Measurements from ENCODE around the gene SAMD11. TPM values are rescaled to one million over a fixed set of nuclear protein-coding genes. Genes with fewer than 3 reads are reported as not detected.

The SAMD11 gene
- total RNA-seq, 4 donors from 2014 or later: 14.2 to 21.2 (median 17.4) TPM

GRCh38 chr1:954927-955326, 31.2 kb downstream of the SAMD11 start:
- Histone ChIP-seq H3K36me3 (peaks cover 0 to 72% of the 10 kb centered on the region in 2 donors), H3K4me1 (peaks cover 0 to 28% (median 17%) of the 10 kb centered on the region in 3 donors), H3K9me3 (no peaks in the 10 kb centered on the region), H3K27me3 (no peaks in the 10 kb centered on the region), H3K27ac (no peak overlapping the region), H3K4me3 (no peak overlapping the region)
- WGBS, 2 donors (ENCODE audit: low coverage in 1 of 2): 75 to 80% methylated on average over 1 to 12 of the region's 13 CpGs
- TF ChIP-seq POLR2AphosphoS5 (IDR thresholded peaks at IDR 0.05): no peak
- no peak for TF ChIP-seq POLR2A (IDR thresholded peaks at IDR 0.05)
- no peak for TF ChIP-seq CTCF (IDR thresholded peaks at IDR 0.05)
- no peak for TF ChIP-seq EP300 (IDR thresholded peaks at IDR 0.05)
- no peak for ATAC-seq

- H3K27ac ChIP-seq: no peak overlapping the region
- H3K4me1 ChIP-seq: peaks cover 0 to 33% (median 19%) of the 10 kb centered on the region in 3 donors
- H3K9me3 ChIP-seq: no peaks in the 10 kb centered on the region
- H3K27me3 ChIP-seq: no peaks in the 10 kb centered on the region
- no peak for TF ChIP-seq POLR2AphosphoS5 (IDR thresholded peaks at IDR 0.05)
- TF ChIP-seq CTCF (IDR thresholded peaks at IDR 0.05): no peak
- no peak for TF ChIP-seq POLR2A (IDR thresholded peaks at IDR 0.05)
- no peak for TF ChIP-seq EP300 (IDR thresholded peaks at IDR 0.05)
- no peak for ATAC-seq
- no peak overlapping the region for H3K4me3 ChIP-seq
- peaks cover 0 to 66% of the 10 kb centered on the region in 2 donors for H3K36me3 ChIP-seq
- 70% methylated on average over 4 of the region's 6 CpGs; no CpG with 5 or more reads in 1 of the 2 donors for WGBS, 2 donors (ENCODE audit: low coverage in 1 of 2)
These were observed 31.8 kb downstream of the SAMD11 start for GRCh38 chr1:955474-955873.

GRCh38 chr1:956636-957035, 32.9 kb downstream of the SAMD11 start:
- Histone ChIP-seq H3K27me3 (no peaks in the 10 kb centered on the region), H3K9me3 (no peaks in the 10 kb centered on the region), H3K4me3 (no peak overlapping the region), H3K27ac (no peak overlapping the region), H3K36me3 (peaks cover 0 to 55% of the 10 kb centered on the region in 2 donors), H3K4me1 (peaks cover 0 to 42% (median 19%) of the 10 kb centered on the region in 3 donors)
- no peak for TF ChIP-seq POLR2AphosphoS5 (IDR thresholded peaks at IDR 0.05)
- no peak for TF ChIP-seq CTCF (IDR thresholded peaks at IDR 0.05)
- TF ChIP-seq POLR2A (IDR thresholded peaks at IDR 0.05): no peak
- TF ChIP-seq EP300 (IDR thresholded peaks at IDR 0.05): no peak
- no peak for ATAC-seq
- 81 to 92% methylated on average over 3 to 5 of the region's 11 CpGs for WGBS, 2 donors (ENCODE audit: low coverage in 1 of 2)

GRCh38 chr1:958823-959730, 35.4 kb downstream of the SAMD11 start, which contains the start of gene NOC2L:
NOC2L (minus strand) TSS chr1:959256; CDS start chr1:959240, 16 bp downstream.
- Histone ChIP-seq H3K9me3 (no peaks in the 10 kb centered on the region), H3K27me3 (no peaks in the 10 kb centered on the region), H3K36me3 (peaks cover 0 to 54% of the 10 kb centered on the region in 2 donors), H3K4me3 (peak within 1 kb of the TSS; percentile 78 to 94), H3K4me1 (peaks cover 0 to 45% (median 19%) of the 10 kb centered on the region in 3 donors), H3K27ac (peak within 1 kb of the TSS in 3 of 4 donors; percentile 58 to 71 (median 61))
- 3% methylated on average over 10 of the region's 101 CpGs; no CpG with 5 or more reads in 1 of the 2 donors for WGBS, 2 donors (ENCODE audit: low coverage in 1 of 2)
- peak; percentile 92 for ATAC-seq
- TF ChIP-seq POLR2A (IDR thresholded peaks at IDR 0.05) (peak; percentile 20 to 34), EP300 (IDR thresholded peaks at IDR 0.05) (no peak)

DNA sequence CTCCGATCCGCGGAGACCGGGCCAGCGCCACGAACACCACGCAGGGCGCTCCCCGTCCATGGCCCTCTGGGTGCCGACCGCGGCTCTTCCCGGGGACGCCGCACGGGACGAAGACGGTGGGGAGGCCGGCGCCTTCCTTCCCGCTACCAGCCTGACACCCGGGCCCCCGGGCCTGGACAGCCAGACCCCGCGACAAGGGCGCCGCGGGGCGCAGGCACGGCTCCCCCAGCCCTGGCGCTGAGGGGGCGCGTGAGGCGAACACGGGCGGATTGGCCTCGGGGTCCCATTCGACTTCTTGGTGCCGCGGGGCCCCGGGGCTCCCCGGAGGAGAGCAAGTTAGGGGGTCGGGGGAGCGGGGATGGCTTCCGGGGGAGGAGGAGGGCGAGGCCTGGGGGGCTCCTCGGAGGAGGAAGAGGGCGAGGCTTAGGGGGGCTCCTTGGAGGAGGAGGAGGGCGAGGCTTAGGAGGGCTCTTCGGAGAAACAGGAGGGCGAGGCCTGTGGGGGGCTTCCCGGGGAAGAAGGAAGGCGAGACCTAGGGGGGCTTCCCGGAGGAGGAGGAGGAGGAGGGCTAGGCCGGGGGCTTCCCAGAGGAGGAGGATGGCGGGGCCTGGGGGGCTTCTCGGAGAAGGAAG, 36.1 kb downstream of the SAMD11 start:
- Histone ChIP-seq H3K36me3 (peaks cover 0 to 49% of the 10 kb centered on the region in 2 donors), H3K4me1 (peaks cover 0 to 45% (median 19%) of the 10 kb centered on the region in 3 donors), H3K9me3 (no peaks in the 10 kb centered on the region), H3K27me3 (no peaks in the 10 kb centered on the region), H3K27ac (peak overlapping the region in 2 of 4 donors; percentile 40 to 71), H3K4me3 (peak overlapping the region; percentile 78 to 94)
- ATAC-seq: peak; percentile 5
- no peak for TF ChIP-seq EP300 (IDR thresholded peaks at IDR 0.05)
- no peak for TF ChIP-seq CTCF (IDR thresholded peaks at IDR 0.05)
- no peak for TF ChIP-seq POLR2A (IDR thresholded peaks at IDR 0.05)
- no peak for TF ChIP-seq POLR2AphosphoS5 (IDR thresholded peaks at IDR 0.05)
- 30% methylated on average over 2 of the region's 57 CpGs; no CpG with 5 or more reads in 1 of the 2 donors for WGBS, 2 donors (ENCODE audit: low coverage in 1 of 2)

Data from gastroesophageal sphincter (tissue), 4 donors.